Measurements from ENCODE around the gene AP5Z1.

DNA sequence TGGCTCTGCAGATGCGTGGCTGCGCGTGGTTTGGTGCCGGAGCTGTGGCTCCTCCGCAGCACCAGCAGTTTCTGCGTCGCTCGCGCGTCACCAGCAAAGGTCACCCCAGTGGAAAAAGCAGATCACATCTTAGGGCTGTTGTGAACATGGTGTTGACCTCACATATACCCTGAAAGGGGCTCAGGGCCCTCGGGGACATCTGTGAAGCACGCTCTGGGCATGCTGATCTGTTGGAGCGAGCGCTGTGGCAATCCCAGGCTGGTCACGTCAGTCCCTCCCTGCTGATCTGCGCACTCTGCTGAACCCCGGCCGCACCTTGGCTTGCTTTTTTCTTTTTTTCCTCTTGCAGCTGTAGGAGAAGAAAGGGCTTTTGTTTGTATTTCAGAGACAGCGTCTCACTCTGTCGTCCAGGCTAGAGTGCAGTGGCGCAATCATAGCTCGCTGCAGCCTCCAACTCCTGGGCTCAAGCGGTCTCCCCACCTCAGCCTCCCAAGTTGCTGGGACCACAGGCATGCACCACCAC is 33.3 kb upstream of the AP5Z1 start:
- TF ChIP-seq, protein P1, sequence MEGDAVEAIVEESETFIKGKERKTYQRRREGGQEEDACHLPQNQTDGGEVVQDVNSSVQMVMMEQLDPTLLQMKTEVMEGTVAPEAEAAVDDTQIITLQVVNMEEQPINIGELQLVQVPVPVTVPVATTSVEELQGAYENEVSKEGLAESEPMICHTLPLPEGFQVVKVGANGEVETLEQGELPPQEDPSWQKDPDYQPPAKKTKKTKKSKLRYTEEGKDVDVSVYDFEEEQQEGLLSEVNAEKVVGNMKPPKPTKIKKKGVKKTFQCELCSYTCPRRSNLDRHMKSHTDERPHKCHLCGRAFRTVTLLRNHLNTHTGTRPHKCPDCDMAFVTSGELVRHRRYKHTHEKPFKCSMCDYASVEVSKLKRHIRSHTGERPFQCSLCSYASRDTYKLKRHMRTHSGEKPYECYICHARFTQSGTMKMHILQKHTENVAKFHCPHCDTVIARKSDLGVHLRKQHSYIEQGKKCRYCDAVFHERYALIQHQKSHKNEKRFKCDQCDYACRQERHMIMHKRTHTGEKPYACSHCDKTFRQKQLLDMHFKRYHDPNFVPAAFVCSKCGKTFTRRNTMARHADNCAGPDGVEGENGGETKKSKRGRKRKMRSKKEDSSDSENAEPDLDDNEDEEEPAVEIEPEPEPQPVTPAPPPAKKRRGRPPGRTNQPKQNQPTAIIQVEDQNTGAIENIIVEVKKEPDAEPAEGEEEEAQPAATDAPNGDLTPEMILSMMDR (IDR thresholded peaks at IDR 0.05): no peak
- no peak for TF ChIP-seq POLR2AphosphoS5 (IDR thresholded peaks at IDR 0.05; ENCODE audit: insufficient read depth in 1 of 2, low read depth in 1 of 2)

Measured in vagina (tissue), 2 donors.